SH-SY5Y (cell line): ENCODE data around the gene OMP.

Experiments
- GATA2 ChIP-seq: IDR thresholded peaks from 2 replicates; pipeline ENCODE4 v1.6.1; 2011; ENCODE audit warnings: mild to moderate bottlenecking, low read depth, low read length
- GATA3 ChIP-seq: IDR thresholded peaks from 2 replicates; pipeline ENCODE4 v1.6.1; 2011; ENCODE audit warnings: low read depth, mild to moderate bottlenecking, low read length, moderate library complexity

Gene OMP

DNA sequence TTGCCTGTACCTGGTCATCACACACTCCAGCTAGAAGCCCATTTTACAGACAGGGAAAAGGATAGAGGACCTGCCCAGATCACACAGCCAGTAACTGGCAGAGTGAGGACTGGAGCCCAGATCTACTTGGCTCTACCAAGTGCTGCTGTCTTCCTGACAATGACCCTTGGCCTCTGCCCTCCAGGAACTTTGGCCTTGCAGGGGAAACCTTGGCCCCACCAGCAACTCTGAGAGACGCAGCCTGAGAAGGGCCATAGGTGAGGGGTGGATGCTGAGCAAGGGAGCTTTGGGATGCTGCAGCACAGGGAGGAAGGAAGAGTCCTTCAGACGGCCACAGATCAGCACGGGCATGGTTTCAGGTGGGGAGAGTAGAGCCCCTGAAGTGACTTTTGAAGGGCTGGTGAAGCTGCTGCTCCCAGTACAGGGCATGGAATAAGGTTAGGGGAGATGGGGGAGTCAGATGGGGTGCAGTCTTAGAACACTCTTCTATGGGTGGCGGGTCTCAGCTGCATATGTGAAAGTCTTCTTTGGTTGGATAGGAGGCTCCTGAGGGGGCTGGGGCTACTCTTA, 37.9 kb upstream of the OMP start:
- TF ChIP-seq GATA3 (no peak), GATA2 (no peak)

DNA sequence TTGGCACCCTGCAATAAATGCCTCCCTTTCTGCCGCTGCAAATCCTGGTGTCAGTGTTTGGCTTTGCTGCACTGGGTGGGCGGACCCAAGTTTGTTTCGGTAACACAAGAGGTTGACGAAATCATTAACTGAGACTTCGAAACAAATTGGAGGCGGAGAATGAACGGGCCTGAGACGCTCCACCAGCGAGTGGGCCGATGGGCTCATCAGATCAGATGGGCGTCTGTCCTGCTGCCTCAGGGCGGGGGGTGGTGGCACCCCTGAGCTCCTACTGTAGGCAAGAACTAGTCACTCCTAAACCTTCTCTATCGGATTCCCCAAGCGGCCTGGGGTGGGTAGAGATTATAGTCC, 36.8 kb upstream of the OMP start:
- TF ChIP-seq GATA3 (no peak), GATA2 (no peak)

DNA sequence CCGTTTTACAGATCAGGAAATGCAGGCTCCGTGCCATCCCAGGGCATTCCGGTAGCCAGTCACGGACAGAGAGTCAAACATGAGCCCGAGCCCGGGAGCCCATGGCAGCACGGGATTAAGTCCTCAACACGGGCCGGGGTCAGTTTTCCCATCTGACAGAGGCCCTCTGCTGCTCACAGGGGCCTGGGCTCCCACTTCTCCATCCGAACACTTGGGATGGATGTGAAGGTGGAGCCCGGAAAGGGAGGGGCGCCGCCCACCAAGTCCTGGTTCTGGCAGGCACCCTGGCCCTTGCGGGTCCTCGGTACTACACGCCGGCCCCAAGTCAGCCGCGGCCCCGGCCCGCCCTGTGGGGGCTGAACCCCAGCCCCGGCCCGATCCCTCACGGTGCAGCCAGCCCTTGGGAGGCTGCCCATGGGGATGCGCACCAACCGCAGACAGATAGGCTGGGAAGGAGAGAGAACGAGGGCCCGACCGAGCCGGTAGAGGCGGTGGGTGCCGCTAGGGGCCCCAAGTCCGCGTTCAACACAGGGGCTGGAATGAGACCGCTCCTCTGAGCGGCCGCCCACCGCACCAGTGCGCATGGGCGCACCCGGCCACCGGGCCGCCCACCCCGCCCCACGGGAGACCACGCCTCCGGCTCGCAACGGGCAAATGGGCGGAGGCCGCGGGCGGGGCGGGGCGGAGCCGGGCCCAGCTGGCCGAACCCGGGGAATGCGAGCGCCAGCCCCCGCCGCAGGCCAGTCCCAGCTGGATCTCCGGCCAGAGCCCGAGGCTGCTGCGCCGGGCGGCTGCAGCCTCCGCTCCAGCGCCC, 36.2 kb upstream of the OMP start, which contains the start of gene CAPN5:
CAPN5 (plus strand) TSS at position 743 of the 814 bp plus-strand sequence. CDS start 17,916 bp downstream, outside the sequence.
- no peak for TF ChIP-seq GATA3
- TF ChIP-seq GATA2 = no peak

DNA sequence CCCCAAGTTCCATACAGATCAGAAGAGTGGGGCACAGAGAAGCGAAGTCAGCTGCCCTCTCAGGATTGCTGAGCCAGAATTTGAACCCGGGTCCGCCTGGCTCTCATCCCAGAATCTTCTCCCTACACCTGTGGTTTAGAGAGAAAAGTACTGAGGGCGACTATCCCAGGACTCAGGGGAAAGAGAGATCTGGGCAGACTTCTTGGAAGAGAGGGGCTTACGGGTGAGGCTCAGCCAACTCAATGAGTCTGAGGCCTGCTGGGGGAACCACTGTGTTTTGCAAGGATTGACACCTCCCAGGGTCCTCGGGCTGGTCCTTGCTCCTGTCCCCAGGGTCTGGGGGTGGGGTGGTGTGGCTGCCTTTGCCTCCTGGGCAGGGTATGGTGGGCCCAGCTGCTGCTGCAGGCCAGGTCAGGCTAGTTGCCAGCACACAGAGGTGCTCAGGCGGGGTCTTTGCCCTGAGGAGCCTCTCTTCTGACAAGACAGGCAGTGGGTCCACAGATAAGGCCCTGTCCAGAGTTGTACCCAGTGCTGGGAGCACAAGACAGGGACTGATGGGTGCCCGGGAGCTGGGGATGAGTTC, 34.7 kb upstream of the OMP start:
- TF ChIP-seq GATA2 (no peak), GATA3 (no peak)

DNA sequence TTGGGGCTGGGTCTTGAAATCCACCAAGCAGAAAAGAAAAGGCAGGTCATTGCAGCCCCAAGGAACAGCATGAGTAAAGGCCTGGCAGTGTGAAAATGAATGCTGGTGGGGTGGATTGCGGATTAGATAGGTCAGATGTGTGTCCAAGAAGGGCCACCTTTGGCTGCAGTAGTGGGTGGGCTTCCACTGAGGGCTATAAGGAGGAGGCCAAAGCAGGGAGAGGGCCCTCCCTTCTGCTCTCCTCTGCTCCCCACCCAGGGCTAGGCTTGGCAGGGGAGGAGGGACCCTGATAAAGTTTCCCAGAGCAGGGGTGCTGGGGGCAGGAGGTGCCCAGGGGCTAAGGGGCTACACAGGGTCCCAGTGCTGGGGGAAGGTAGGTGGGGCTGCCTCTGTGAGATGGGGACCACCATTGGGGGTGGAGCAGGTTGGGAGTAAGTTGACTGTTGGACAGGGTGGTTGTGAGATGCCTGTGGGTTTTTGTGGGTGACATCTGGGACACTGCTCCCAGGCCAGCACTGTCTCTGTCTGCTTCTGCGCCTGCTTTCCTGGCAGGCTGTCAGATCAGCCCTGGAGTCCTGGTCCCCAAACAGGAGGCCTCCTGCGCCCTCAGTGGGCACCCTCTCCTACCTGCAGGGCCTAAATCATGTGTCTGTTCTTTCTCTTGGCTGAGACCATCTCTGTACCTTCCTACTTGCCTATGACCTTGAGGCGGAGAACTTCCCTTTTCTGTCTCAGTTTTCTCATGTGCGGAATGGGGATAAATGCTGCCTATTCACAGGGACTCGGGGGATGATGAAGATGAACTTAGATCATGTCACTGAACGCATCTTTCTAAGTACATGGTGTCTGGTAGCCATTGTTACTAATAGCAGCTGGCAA, 33.9 kb upstream of the OMP start:
- TF ChIP-seq GATA3 (no peak), GATA2 (no peak)

DNA sequence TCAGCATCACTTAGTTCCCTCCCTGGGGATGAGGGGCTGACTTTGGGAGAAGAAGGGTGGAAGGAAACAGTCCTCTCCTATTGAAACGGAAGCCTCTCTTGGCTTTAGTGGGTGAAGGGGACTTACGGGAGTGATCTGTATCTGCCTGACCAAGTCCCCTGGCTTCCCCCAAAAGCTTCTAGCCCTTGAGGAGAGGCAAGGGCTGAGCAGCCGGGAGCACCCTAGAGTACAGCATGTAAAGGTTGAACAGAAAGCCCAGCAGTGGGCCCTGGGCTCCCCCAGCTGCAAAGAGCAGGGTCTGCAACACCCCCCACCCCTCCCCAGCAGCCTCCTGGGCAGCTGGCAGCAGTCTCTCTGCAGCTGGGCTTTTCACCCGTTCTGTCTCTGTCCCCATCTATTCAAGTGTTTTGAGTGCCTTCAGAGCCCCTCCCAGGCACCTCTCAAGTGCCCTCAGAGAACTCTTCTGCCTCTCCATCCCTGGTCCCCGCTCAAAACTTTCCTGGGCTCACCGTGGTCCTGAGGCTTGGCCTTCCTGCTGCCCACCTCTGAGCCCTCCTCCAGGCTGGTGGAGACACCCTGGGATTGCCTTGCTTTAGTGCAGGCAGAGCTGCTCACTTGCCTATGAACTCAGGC, 33.2 kb upstream of the OMP start:
- TF ChIP-seq GATA3 (no peak), GATA2 (no peak)

DNA sequence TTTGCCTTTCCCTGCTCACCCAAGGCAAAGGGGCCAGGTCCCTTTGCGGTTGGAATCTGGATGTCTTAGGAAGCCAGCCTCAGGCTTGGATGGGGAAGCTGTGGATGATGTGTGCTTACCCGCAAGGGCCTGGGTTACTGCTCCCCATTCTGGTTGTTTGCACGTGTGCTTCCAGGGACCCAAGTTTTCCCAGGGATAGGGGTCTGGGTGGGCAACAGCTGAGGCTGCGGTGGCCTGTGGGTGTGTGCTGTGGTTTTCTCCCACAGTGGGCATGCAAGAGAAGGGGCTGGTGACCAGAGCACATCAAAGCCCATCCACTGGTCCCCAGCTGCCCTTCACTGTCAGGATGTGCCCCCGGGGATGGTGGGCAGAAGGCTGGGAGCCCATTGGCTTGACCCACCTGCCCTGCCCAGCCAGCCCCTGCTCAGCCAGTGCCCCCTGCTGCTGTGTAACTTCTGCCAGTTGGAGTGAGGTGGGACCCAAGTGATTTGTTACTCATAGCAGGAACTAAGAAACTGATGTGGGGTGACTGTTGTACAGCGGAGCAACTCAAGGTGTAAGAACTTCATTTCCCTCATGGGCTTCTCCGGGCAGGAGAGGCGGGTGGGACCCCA, 32.6 kb upstream of the OMP start:
- TF ChIP-seq GATA2 = no peak
- no peak for TF ChIP-seq GATA3

DNA sequence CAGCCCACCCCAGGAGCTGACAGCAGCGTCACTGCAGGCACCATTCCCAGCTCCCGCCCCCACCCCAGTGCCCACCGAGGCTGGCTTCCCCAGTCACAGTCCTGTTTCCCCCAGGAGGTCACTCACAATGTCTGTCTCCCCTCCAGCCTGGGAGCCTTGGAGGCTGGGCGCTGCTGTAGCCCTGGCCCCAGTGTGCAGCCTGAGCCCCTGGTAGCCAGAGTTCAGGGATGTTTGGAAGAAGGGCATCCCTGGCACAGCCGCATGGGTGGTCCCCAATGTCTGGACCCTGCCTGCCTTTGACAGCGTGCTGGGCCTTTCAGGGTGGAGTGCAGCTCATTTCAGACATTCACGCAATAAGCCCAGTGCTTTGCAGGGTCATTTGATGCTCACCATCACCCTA, 31.6 kb upstream of the OMP start:
- TF ChIP-seq GATA2 (no peak), GATA3 (no peak)

DNA sequence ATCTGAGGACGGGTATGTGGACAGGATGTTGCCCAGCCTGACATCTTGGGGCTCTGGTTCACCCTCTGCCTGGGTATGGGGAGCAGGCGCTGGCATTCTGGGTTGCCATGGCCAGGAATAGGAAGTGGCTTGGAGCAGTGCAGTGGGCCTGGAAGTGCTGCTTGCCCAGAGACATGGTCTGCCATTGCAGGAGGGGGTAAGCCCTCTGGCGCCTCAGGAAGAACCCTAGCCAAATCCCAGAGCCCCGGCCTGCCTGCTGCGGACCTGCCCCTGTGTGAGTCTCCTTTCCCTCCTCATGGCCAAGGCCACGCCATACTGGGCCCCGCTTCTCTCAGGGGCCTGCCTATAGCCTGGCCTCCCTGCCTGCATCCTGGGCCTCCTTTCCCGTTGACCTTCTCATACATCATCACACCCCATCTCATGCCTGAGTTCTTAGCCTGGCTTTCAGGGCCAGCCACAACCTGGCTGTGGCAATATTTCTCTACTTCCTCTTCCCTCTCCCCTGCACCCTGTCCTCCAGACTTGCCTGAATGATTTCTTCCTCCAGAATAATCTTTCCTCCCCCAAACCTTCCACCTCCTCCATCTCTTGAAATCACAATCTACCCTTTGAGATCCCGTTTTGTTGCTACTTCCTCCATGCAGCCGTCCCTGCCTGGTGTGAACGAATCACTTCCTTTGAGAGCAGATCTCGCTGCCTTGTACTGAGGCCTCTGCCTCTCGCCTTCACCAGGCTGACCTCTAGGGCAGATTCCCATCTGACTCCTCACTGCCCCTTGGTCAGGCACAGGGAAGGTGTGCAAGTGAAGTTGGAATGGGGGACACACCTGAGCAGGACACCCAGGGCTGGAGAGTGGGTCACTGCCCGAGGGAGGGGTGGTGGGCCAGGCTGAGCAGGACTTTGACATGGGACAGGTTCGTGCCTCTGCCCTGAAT, 30.7 kb upstream of the OMP start:
- TF ChIP-seq GATA3 (no peak), GATA2 (no peak)

DNA sequence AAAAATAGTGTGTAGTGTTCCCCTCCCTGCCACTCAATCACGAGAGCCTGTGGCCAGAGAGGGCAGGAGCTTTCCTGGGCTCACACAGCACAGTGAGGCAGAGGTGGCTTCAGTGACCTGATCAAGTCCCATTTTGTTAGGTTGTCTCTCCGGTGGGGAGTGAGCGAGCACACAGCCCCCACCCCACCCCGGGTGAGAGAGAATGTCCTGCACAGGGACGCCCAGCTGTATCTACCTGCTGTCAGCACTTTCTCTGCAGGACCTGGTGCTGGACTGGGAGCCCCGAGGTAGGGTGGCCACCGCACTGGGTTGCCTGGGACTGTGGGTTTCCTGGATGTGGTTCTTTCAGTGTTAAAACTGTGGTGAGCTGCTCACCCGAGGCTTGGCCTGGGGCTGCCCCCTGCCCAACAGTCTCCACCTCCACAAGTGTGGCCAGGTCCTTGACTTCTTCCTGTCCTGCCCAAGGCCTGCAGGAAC, 29.8 kb upstream of the OMP start:
- TF ChIP-seq GATA2 = no peak
- no peak for TF ChIP-seq GATA3

DNA sequence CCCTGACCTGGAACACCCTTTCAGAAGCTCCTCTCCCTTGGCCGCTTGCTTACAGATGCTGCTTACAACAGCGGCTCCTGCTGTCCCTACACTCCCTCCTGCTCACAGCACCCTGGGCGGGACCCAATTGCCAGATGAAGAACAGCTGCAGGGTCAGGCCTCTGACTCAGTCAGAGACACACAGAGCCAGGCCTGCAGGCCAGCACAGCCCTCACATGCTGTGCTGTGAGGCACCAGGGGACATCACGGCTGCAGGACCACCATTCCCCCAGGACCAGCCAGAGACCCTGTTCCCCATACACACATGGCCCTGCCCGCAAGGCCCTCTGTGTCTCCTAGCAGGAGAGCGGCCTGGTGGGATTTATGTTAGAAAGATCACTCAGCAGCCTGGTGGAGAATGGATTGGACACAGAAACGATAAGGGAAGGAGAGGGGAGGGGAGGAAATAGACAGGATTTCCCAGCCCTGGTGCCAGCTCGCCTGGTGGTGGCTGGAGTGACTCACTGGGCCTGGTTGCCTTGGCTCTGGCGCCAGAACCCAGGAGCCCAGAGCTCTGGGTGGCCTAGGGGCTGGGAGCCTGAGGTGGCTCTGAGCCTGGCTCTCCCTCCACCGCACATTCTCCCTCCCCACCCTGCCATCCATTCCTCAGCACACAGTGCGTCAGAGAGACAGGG, 29.2 kb upstream of the OMP start:
- TF ChIP-seq GATA2 (0 out of 2 replicates have a peak, but pooled peaks have one; percentile 17), GATA3 (no peak)

DNA sequence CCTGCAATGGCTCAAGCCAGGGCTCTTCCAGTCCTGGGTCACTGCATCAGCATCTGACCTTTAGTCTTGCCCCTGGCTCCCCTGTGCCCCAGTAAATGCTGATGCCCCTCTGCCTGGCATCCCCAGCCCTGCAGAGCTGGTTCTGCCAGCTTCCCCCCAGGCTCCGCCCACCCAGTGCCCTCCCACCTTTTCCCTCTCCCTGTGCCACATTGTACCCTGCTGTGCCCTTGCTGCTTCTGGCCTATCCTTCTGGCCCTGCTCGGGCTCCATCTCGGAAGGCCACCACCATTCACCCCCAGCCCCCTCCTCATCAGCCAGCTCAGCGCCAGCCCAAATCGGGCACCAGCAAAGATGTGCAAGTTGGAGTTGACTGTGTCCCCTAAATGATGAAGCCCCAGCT, 28.4 kb upstream of the OMP start:
- TF ChIP-seq GATA3 = no peak
- no peak for TF ChIP-seq GATA2

DNA sequence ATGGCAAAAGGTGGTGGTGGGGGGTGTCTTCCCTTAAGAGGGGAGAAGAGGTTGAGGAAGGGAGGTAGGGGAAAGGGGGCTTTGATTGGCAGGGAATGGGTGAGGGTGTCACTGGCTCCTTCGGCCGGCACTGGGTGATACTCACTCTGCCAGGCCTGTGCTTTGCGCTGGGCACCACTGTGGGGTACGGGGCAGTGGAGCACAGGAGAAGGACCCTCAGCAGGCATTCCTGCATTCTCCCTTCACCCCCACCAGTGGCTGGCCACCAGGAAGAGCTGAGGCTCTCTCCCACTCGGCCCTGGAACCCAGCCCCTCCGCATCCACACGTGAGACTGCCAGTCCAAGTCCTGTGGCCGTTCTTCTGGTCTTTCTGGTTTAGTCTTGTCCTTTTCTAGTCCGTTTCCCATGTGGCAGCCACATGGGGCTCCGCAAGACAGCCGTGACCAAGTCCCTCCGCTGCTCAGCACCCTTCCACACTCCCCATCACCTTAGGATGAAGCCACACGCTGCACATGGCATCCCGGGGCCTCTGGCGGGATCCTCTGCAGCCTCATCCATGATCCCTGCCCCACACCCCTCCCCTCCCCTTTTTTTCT, 27.9 kb upstream of the OMP start:
- TF ChIP-seq GATA2 (no peak), GATA3 (no peak)
